Measurements from ENCODE around the gene KRT17. TPM values are rescaled to one million over a fixed set of nuclear protein-coding genes. Genes with fewer than 3 reads are reported as not detected.
"Not testable (repeated sequence)": the region's sequence is repeated elsewhere in the genome, so short reads cannot be mapped to it uniquely, and the experiment has no call there.

The KRT17 gene
- total RNA-seq, 1 experiment from 2014 or later = 1.9 TPM

DNA sequence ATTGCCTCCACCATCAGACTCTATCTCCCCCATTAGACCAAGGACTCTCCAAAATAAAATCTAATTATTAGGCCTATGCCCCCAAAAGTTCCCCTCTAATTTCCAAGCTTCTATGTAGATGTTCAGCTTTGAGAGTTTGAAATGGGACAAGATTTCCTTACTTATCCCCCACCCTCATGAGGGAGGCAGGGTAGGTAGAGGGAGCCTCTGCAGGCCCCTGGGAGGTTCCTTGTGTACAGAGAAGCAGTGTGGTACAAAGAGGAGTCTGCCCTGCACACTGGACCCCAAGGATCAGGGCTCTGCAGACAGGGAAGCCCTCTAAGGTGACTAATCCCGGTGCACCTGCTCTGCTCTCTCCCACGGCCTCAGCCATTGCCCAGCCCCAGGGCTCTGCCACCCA is 2.5 kb downstream of the KRT17 start:
- Histone ChIP-seq H3K27ac (ENCODE audit: low read length) (no peak overlapping the region), H3K36me3 (ENCODE audit: control insufficient read depth, insufficient read depth, low read length) (no peaks in the 10 kb centered on the region), H3K27me3 (ENCODE audit: control insufficient read depth, insufficient read depth, low read length) (no peaks in the 10 kb centered on the region), H3K9me3 (ENCODE audit: control insufficient read depth, insufficient read depth, low read depth, low read length) (no peaks in the 10 kb centered on the region), H3K4me1 (ENCODE audit: control insufficient read depth, insufficient read depth, low read length) (peaks cover 3% of the 10 kb centered on the region), H3K4me3 (ENCODE audit: low read depth in 2 of 2, low read length in 2 of 2) (no peak overlapping the region)
- ATAC-seq = no peak
- DNase-seq (ENCODE audit: low read depth, low spot score) = no peak
- ChIA-PET CTCF (no interaction called here), POLR2A (no interaction called here)
- no peak for TF ChIP-seq TCF7L2 (IDR thresholded peaks at IDR 0.05; ENCODE audit: low read depth, low read length)
- no peak for TF ChIP-seq POLR2AphosphoS5 (IDR thresholded peaks at IDR 0.05; ENCODE audit: low read depth, low read length)
- no peak for TF ChIP-seq SIN3A (IDR thresholded peaks at IDR 0.05; ENCODE audit: borderline replicate concordance, insufficient read depth, low read depth, low read length)
- TF ChIP-seq, protein P1, sequence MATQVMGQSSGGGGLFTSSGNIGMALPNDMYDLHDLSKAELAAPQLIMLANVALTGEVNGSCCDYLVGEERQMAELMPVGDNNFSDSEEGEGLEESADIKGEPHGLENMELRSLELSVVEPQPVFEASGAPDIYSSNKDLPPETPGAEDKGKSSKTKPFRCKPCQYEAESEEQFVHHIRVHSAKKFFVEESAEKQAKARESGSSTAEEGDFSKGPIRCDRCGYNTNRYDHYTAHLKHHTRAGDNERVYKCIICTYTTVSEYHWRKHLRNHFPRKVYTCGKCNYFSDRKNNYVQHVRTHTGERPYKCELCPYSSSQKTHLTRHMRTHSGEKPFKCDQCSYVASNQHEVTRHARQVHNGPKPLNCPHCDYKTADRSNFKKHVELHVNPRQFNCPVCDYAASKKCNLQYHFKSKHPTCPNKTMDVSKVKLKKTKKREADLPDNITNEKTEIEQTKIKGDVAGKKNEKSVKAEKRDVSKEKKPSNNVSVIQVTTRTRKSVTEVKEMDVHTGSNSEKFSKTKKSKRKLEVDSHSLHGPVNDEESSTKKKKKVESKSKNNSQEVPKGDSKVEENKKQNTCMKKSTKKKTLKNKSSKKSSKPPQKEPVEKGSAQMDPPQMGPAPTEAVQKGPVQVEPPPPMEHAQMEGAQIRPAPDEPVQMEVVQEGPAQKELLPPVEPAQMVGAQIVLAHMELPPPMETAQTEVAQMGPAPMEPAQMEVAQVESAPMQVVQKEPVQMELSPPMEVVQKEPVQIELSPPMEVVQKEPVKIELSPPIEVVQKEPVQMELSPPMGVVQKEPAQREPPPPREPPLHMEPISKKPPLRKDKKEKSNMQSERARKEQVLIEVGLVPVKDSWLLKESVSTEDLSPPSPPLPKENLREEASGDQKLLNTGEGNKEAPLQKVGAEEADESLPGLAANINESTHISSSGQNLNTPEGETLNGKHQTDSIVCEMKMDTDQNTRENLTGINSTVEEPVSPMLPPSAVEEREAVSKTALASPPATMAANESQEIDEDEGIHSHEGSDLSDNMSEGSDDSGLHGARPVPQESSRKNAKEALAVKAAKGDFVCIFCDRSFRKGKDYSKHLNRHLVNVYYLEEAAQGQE (IDR thresholded peaks at IDR 0.05; ENCODE audit: insufficient read depth in 1 of 2, low read depth in 2 of 2, low read length in 1 of 2) = no peak
- TF ChIP-seq, protein P2, sequence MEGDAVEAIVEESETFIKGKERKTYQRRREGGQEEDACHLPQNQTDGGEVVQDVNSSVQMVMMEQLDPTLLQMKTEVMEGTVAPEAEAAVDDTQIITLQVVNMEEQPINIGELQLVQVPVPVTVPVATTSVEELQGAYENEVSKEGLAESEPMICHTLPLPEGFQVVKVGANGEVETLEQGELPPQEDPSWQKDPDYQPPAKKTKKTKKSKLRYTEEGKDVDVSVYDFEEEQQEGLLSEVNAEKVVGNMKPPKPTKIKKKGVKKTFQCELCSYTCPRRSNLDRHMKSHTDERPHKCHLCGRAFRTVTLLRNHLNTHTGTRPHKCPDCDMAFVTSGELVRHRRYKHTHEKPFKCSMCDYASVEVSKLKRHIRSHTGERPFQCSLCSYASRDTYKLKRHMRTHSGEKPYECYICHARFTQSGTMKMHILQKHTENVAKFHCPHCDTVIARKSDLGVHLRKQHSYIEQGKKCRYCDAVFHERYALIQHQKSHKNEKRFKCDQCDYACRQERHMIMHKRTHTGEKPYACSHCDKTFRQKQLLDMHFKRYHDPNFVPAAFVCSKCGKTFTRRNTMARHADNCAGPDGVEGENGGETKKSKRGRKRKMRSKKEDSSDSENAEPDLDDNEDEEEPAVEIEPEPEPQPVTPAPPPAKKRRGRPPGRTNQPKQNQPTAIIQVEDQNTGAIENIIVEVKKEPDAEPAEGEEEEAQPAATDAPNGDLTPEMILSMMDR (IDR thresholded peaks at IDR 0.05) = no peak
- in situ Hi-C loops (cut with HindIII; ENCODE audit: low pct_unique_long_range_greater_than_20kb, low sequenced_read_pairs) = no loop called here
- intact Hi-C loops (cut with micrococcal nuclease; ENCODE audit: unreplicated experiment) = no loop called here
- no TSS peak for BruUV-seq (replicated peaks)

DNA sequence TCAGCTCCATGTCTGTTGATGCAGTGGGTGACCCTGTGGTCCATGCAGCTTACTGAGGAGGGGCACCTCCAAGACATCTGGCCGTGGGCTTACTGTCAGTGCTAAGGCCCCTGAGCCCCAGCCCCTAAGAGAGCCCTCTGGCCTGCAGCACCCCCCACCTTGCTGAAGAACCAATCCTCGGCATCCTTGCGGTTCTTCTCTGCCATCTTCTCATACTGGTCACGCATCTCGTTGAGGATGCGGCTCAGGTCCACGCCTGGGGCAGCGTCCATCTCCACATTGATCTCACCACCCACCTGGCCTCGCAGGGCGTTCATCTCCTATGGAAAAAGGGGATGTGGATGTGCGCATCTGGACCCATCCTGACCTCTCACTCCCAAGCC is 2.9 kb downstream of the KRT17 start:
- DNase-seq (ENCODE audit: low read depth, low spot score); H3K27me3 ChIP-seq (ENCODE audit: control insufficient read depth, insufficient read depth, low read length); H3K9me3 ChIP-seq (ENCODE audit: control insufficient read depth, insufficient read depth, low read depth, low read length); H3K4me3 ChIP-seq (ENCODE audit: low read depth in 2 of 2, low read length in 2 of 2); in situ Hi-C loops (cut with HindIII; ENCODE audit: low pct_unique_long_range_greater_than_20kb, low sequenced_read_pairs); BruUV-seq (replicated peaks); H3K36me3 ChIP-seq (ENCODE audit: control insufficient read depth, insufficient read depth, low read length); H3K4me1 ChIP-seq (ENCODE audit: control insufficient read depth, insufficient read depth, low read length); ATAC-seq; intact Hi-C loops (cut with micrococcal nuclease; ENCODE audit: unreplicated experiment); H3K27ac ChIP-seq (ENCODE audit: low read length): not testable (repeated sequence)
- ChIA-PET CTCF (interaction anchor here (1.0 kb wide), 1 partner anchor 26 kb away, joined by 3 read pairs; no protein-coding TSS in a partner anchor), POLR2A (interaction anchor here (0.6 kb wide), 1 partner anchor 105 kb away, joined by 3 read pairs; no protein-coding TSS in a partner anchor)

DNA sequence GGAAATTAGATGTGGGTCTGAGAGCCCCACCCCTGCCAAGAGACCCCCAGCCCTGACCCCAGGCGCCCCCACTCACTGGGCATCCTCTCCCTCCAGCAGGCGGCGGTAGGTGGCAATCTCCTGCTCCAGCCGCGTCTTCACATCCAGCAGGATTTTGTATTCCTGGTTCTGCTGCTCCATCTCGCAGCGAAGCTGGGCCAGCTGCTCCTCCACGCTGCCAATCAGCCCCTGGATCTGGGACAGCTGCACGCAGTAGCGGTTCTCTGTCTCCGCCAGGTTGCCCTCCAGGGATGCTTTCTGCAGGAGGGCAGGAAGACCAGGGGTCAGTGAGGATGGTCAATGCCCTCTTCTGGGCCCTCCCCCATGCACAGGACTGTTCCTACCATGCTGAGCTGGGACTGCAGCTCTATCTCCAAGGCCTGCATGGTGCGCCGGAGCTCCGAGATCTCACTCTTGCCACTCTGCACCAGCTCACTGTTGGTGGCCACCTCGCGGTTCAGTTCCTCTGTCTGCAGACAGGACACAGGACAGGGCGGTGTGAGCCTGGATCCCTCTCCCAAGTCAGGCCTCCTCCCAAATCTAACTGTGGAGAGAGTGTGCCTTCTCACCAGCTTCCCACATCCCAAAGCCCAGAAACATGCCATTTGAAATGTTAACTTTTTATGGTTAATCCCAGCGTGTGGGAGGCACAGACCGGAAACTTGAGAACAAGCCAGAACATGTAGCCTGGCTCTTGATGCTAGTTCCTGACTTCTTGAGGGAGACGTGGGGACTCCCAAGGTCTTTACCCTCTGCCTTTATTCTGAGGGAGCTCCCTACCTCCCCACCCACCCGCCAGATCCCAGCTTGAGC is 3.6 kb downstream of the KRT17 start:
- in situ Hi-C loops (cut with HindIII; ENCODE audit: low pct_unique_long_range_greater_than_20kb, low sequenced_read_pairs) (no loop called here), intact Hi-C loops (cut with micrococcal nuclease; ENCODE audit: unreplicated experiment) (no loop called here)
- no TSS peak for BruUV-seq (replicated peaks)
- H3K27me3 ChIP-seq (ENCODE audit: control insufficient read depth, insufficient read depth, low read length) = no peaks in the 10 kb centered on the region
- no peak for TF ChIP-seq SIN3A (IDR thresholded peaks at IDR 0.05; ENCODE audit: borderline replicate concordance, insufficient read depth, low read depth, low read length)
- TF ChIP-seq, protein P2 (IDR thresholded peaks at IDR 0.05) = no peak
- TF ChIP-seq, protein P1 (IDR thresholded peaks at IDR 0.05; ENCODE audit: insufficient read depth in 1 of 2, low read depth in 2 of 2, low read length in 1 of 2) = no peak
- no peak for TF ChIP-seq TCF7L2 (IDR thresholded peaks at IDR 0.05; ENCODE audit: low read depth, low read length)
- no peak for TF ChIP-seq POLR2AphosphoS5 (IDR thresholded peaks at IDR 0.05; ENCODE audit: low read depth, low read length)
- peaks cover 3% of the 10 kb centered on the region for H3K4me1 ChIP-seq (ENCODE audit: control insufficient read depth, insufficient read depth, low read length)
- ChIA-PET CTCF (interaction anchor here (0.7 to 1.0 kb wide), 2 partner anchors 16 to 27 kb away, joined by 3 read pairs; no protein-coding TSS in a partner anchor), POLR2A (interaction anchor here (0.6 kb wide), 1 partner anchor 106 kb away, joined by 3 read pairs; no protein-coding TSS in a partner anchor)
- ATAC-seq (no peak), DNase-seq (ENCODE audit: low read depth, low spot score) (no peak)
- H3K4me3 ChIP-seq (ENCODE audit: low read depth in 2 of 2, low read length in 2 of 2) = no peak overlapping the region
- H3K36me3 ChIP-seq (ENCODE audit: control insufficient read depth, insufficient read depth, low read length) = no peaks in the 10 kb centered on the region
- H3K27ac ChIP-seq (ENCODE audit: low read length) = no peak overlapping the region
- no peaks in the 10 kb centered on the region for H3K9me3 ChIP-seq (ENCODE audit: control insufficient read depth, insufficient read depth, low read depth, low read length)

Data from Panc1 (cell line).